BJ (cell line): ENCODE results near the gene ATAD3A. TPM values are rescaled to one million over a fixed set of nuclear protein-coding genes. Genes with fewer than 3 reads are reported as not detected.
"Not testable (repeated sequence)": the region's sequence is repeated elsewhere in the genome, so short reads cannot be mapped to it uniquely, and the experiment has no call there.

Experiments
- CTCF ChIA-PET: fragments of 350-600 bp; formaldehyde crosslinking; extraction: SDS; loops from one replicate; lab custom pipeline; 2021; ENCODE audit warnings: antibody characterized with exemption, inconsistent platforms; lab: Yijun Ruan, JAX
- POLR2A ChIA-PET: fragments of 300-600 bp; sonication (Branson Sonifier 250); formaldehyde crosslinking; extraction: SDS; loops from one replicate; lab custom pipeline; 2021; ENCODE audit warnings: antibody characterized with exemption; lab: Charles Lee
- DNase-seq: peaks from one replicate; pipeline ENCODE4 v3.0.0-alpha.2; 2011; ENCODE audit warnings: low read depth
- H3K27me3 ChIP-seq: 2 replicates; pipeline ENCODE4 v1.6.0; 2011; ENCODE audit warnings: low read length; ENCODE audit not compliant: control insufficient read depth, insufficient read depth
- H3K36me3 ChIP-seq: 2 replicates; pipeline ENCODE4 v1.5.1; 2011; ENCODE audit warnings: low read length; ENCODE audit not compliant: control insufficient read depth, insufficient read depth
- H3K4me3 ChIP-seq: 2 replicates; pipeline ENCODE4 v1.5.1; 2011; ENCODE audit warnings: low read depth, mild to moderate bottlenecking, control low read depth, low read length
- CTCF ChIP-seq: IDR thresholded peaks from 2 replicates; pipeline ENCODE4 v1.5.1; 2011; ENCODE audit warnings: low read depth, mild to moderate bottlenecking, control low read depth, inconsistent platforms, low read length, moderate library complexity; ENCODE audit not compliant: insufficient read depth
- polyA plus RNA-seq: library from polyadenylated mRNA; depleted of rRNA; stranded (reverse); fragments of >200 nt; gene quantifications from 2 replicates; pipeline ENCODE4 v1.2.3, GENCODE V29; 2011

ATAD3A gene
- polyA plus RNA-seq, 1 experiment, result 19.7 TPM

- ChIA-PET CTCF (no interaction called here), POLR2A (no interaction called here)
- DNase-seq, result peak; percentile 47
- no peaks in the 10 kb centered on the region for H3K27me3 ChIP-seq
- TF ChIP-seq CTCF, result no peak
- no peaks in the 10 kb centered on the region; the same call in 1 of the 2 replicates for H3K36me3 ChIP-seq
- H3K4me3 ChIP-seq, result peak within 1 kb of the TSS; percentile 86
Observed at GRCh38 chr1:1471389-1472052, 40.4 kb upstream of the ATAD3A start, which contains the start of gene ATAD3B. Gene ATAD3B (plus strand): TSS chr1:1471765. CDS start chr1:1471885, 120 bp downstream.

- H3K36me3 ChIP-seq, POLR2A ChIA-PET, DNase-seq, H3K27me3 ChIP-seq, CTCF ChIA-PET: not testable (repeated sequence)
- H3K4me3 ChIP-seq, result peak overlapping the region; percentile 86
Observed at GRCh38 chr1:1472053-1472876, 39.7 kb upstream of the ATAD3A start.

- H3K27me3 ChIP-seq, DNase-seq, POLR2A ChIA-PET, H3K4me3 ChIP-seq: not testable (repeated sequence)
- CTCF ChIA-PET, result interaction anchor here (1.0 kb wide), 1 partner anchor 413 kb away, joined by 3 read pairs; no protein-coding TSS in a partner anchor
- peaks cover 17% of the 10 kb centered on the region for H3K36me3 ChIP-seq
Observed at GRCh38 chr1:1476011-1476410, 36.0 kb upstream of the ATAD3A start.

GRCh38 chr1:1477206-1477605, 34.8 kb upstream of the ATAD3A start:
- CTCF ChIA-PET, result interaction anchor here (1.0 kb wide), 1 partner anchor 414 kb away, joined by 3 read pairs; no protein-coding TSS in a partner anchor
- no peaks in the 10 kb centered on the region for H3K27me3 ChIP-seq
- TF ChIP-seq CTCF, result no peak
- POLR2A ChIA-PET, result no interaction called here
- DNase-seq, result no peak
- peaks cover 19% of the 10 kb centered on the region for H3K36me3 ChIP-seq
- H3K4me3 ChIP-seq, result no peak overlapping the region

GRCh38 chr1:1479547-1480487, 32.1 kb upstream of the ATAD3A start:
- Histone ChIP-seq H3K4me3 (no peak overlapping the region), H3K27me3 (no peaks in the 10 kb centered on the region), H3K36me3 (peaks cover 25% of the 10 kb centered on the region)
- DNase-seq, result no peak
- TF ChIP-seq CTCF, result no peak
- ChIA-PET POLR2A (no interaction called here), CTCF (no interaction called here)

GRCh38 chr1:1480488-1480867, 31.5 kb upstream of the ATAD3A start:
- H3K36me3 ChIP-seq, result peaks cover 25% of the 10 kb centered on the region
- H3K27me3 ChIP-seq, H3K4me3 ChIP-seq, POLR2A ChIA-PET, CTCF ChIA-PET, DNase-seq: not testable (repeated sequence)

- H3K36me3 ChIP-seq, result peaks cover 25% of the 10 kb centered on the region
- H3K27me3 ChIP-seq, CTCF ChIA-PET, POLR2A ChIA-PET, H3K4me3 ChIP-seq, DNase-seq: not testable (repeated sequence)
Observed at GRCh38 chr1:1481811-1482210, 30.2 kb upstream of the ATAD3A start.
